NCI-H1105 (cell line): ENCODE measurements around the gene PRPF6.
A peak's percentile ranks its signal among the peaks of the same experiment; 100 is the strongest.
"Not testable (repeated sequence)": the region's sequence is repeated elsewhere in the genome, so short reads cannot be mapped to it uniquely, and the experiment has no call there.

Experiments used
- DNase-seq: peaks from one replicate; lab custom pipeline; 2025; lab: John Stamatoyannopoulos, UW

PRPF6 gene

GRCh38 chr20:63960654-63961621, 20.0 kb upstream of the PRPF6 start:
- DNase-seq, result not testable (repeated sequence)

- no peak for DNase-seq
Observed at GRCh38 chr20:63961664-63962425, 19.1 kb upstream of the PRPF6 start.

GRCh38 chr20:63962426-63963347, 18.2 kb upstream of the PRPF6 start:
- no peak for DNase-seq

- no peak for DNase-seq
Observed at GRCh38 chr20:63963348-63963741, 17.6 kb upstream of the PRPF6 start.

GRCh38 chr20:63963784-63964301, 17.1 kb upstream of the PRPF6 start:
- no peak for DNase-seq

- no peak for DNase-seq
Observed at GRCh38 chr20:63964412-63964811, 16.5 kb upstream of the PRPF6 start.

GRCh38 chr20:63966172-63966943, 14.6 kb upstream of the PRPF6 start:
- DNase-seq, result no peak

- DNase-seq, result no peak
Observed at GRCh38 chr20:63966944-63967322, 14.0 kb upstream of the PRPF6 start.

GRCh38 chr20:63967330-63968135, 13.4 kb upstream of the PRPF6 start:
- DNase-seq, result no peak

- DNase-seq, result no peak
Observed at GRCh38 chr20:63968136-63968927, 12.6 kb upstream of the PRPF6 start.

- DNase-seq, result no peak
Observed at GRCh38 chr20:63968928-63969760, 11.8 kb upstream of the PRPF6 start.

- DNase-seq, result peak; percentile 58
Observed at GRCh38 chr20:63969838-63970713, 10.9 kb upstream of the PRPF6 start, which contains the start of gene ZNF512B. Gene ZNF512B, minus strand, starts transcription at chr20:63969930. Its CDS starts 1,980 bp downstream, at chr20:63967950.

GRCh38 chr20:63970714-63971431, 10.1 kb upstream of the PRPF6 start:
- no peak for DNase-seq

- DNase-seq, result not testable (repeated sequence)
Observed at GRCh38 chr20:63971960-63972311, 9.0 kb upstream of the PRPF6 start.

- DNase-seq, result no peak
Observed at GRCh38 chr20:63972312-63973159, 8.4 kb upstream of the PRPF6 start.

GRCh38 chr20:63973160-63973479, 7.8 kb upstream of the PRPF6 start:
- DNase-seq, result no peak
